ENCODE measurements around the gene MRAP.
"Not testable (repeated sequence)": the region's sequence is repeated elsewhere in the genome, so short reads cannot be mapped to it uniquely, and the experiment has no call there.

Gene MRAP

DNA sequence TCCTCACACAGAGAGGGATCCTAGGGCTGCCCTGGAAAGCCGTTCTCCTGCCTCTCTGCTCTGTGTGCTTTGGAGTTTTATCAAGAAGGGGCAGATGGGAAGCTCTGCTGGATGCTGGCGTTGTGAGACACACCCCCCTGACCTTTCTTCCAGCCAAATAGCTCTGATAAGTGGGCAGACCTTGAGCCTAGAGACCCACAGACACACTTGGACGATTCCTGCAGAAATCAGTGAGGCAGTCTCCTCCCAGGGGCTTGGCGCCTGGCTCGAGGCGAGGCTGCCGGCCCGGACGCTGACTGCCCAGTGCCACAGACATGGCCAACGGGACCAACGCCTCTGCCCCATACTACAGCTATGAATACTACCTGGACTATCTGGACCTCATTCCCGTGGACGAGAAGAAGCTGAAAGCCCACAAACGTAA, at the start of gene MRAP:
TSS of gene MRAP (plus strand) at position 198 of the 424 bp plus-strand sequence. CDS start at position 315, 117 bp downstream.
- DNase-seq = no peak

- DNase-seq = no peak
These were observed 49.0 kb upstream of the MRAP start for GRCh38 chr21:32249511-32250280.

DNA sequence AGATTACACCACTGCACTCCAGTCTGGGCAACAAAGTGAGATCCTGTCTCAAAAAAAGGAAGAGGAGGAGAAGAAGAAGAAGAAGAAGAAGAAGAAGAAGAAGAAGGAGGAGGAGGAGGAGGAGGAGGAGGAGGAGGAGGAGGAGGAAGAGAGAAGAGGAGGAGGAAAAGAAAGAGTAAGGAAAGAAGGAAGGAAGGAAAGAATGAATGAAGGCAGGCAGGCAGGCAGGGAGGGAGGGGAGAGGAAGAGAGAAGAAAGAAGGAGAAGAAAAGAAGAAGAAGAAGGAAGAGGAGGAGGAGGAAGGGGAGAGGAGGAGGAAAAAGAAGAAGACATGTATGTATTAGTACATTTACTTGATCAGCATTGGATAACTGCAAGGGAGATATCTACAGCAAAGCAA, 46.5 kb upstream of the MRAP start:
- no peak for DNase-seq

- DNase-seq = no peak
These were observed 45.4 kb upstream of the MRAP start for GRCh38 chr21:32253215-32253641.

DNA sequence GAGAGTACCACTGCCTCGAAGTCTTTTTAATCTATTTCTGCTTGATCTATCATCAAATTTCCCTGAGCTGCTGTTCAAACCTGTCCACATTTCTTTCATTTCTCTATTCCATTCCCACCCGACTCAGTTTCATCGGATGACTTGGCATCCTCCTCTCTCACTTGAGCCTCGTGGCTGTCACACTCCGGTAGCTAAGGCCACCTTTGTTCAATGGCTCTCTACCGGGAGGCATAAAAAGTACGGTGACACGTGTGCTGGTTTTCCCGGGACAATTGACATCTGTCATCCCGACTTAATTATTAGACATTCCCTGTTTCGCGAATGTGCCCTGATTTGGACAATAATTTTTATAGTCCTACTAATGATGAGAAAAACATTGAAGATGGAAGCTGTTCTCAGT, 42.4 kb upstream of the MRAP start:
- DNase-seq = no peak

DNA sequence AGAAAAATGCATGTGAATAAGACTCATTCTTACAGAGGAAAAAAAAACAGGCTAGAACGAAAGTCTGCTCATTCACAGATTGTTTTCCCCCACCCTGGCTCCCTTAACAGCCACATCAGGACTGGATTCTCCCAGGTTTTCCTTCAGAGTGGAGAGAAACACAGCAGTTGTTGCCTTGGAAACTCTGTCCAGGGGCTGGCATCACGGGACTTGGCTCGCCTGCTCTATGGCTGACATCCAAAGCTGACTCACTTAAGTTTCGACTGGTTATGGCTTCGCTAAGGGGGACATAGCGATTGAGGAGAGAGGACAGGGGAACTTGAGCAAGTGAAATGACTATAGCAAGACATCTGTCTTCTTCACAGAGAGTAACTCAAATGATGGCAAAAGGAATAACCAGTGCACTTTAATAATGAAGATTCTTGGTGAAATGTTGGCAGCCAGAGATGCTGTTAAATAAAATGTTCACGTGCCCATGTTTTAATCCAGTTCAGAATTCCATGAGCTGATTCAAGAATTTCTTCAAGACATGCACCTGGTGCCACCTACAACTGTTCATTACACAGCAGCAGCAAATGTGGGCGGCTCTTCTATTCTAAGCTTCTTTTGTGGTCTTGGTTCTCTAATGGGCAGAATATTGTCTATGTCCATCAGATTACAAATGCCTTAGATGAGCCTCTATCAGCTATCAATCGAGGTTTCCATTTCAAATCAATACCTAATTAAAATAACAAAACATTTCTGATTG, 41.6 kb upstream of the MRAP start:
- no peak for DNase-seq

- peak; percentile 67 for DNase-seq
These were observed 40.5 kb upstream of the MRAP start for GRCh38 chr21:32257962-32258785.

GRCh38 chr21:32258786-32259048, 39.9 kb upstream of the MRAP start:
- DNase-seq = not testable (repeated sequence)

DNA sequence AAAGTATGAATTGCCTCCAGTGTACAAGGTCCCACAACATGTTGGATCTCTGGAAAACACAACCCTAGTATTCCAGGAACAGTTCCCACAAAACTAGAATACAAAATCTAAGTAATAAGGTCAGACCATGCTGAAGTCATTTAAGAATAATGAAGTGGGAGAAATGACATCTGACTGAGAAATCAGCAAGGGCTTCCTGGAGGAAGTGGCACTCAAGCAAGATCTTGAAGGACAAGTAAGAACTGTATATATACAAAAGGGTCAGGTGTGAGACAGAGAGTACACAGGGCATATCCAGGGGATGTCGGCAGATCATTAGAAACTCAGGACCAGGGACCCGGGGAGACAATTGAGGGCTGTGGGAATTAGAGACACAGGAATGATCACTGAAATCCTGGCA, 38.5 kb upstream of the MRAP start:
- DNase-seq = no peak

- no peak for DNase-seq
These were observed 36.7 kb upstream of the MRAP start for GRCh38 chr21:32261929-32262328.

DNA sequence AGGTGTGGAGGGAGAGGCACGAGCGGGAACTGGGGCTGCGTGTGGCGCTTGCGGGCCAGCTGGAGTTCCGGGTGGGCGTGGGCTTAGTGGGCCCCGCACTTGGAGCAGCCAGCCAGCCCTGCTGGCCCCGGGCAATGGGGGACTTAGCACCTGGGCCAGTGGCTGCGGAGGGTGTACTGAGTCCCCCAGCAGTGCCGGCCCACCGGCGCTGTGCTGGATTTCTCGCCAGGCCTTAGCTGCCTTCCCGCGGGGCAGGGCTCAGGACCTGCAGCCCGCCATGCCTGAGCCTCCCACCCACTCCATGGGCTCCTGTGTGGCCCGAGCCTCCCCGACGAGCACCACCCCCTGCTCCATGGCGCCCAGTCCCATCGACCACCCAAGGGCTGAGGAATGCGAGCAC, 33.3 kb upstream of the MRAP start:
- DNase-seq = not testable (repeated sequence)

GRCh38 chr21:32270748-32271147, 27.9 kb upstream of the MRAP start:
- DNase-seq = no peak

DNA sequence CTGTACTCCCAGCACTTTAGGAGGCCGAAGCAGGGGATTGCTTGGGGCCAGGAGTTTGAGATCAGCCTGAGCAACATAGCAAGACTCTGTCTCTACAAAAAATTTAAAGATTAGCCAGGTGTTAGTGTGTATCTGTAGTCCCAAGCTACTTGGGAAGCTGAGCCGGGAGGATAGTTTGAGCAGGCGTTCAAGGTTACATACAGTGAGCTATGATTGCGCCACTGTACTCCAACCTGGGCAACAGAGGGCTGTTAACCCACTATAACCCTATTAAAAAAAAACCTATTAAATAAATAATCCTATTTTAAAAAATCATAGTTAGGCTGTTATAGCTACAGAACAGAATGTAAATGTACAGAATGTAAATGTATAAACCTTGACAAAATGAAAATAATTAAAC, 22.0 kb upstream of the MRAP start:
- no peak for DNase-seq

- DNase-seq = peak; percentile 14
These were observed 20.6 kb upstream of the MRAP start for GRCh38 chr21:32278103-32278502.

- peak; percentile 98 for DNase-seq
These were observed 19.9 kb upstream of the MRAP start, which contains the start of gene MIS18A for GRCh38 chr21:32278518-32279376. TSS of gene MIS18A (minus strand) at chr21:32279049. CDS start at chr21:32279014, 35 bp downstream.

DNA sequence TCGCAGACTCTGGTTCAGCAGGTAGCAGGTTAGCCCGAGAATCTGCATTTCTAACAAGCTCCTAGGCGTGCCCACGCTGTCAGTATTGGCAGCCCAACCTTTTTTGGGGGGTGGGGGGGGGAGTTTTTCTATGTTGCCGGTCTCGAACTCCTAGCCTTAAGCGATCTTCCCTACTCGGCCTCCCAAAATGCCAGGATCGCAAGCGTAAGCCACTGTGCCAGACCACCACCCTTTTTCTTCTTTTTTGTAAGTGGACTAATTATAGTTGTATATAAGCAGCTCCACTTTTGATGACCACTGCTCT, 19.3 kb upstream of the MRAP start:
- no peak for DNase-seq

DNA sequence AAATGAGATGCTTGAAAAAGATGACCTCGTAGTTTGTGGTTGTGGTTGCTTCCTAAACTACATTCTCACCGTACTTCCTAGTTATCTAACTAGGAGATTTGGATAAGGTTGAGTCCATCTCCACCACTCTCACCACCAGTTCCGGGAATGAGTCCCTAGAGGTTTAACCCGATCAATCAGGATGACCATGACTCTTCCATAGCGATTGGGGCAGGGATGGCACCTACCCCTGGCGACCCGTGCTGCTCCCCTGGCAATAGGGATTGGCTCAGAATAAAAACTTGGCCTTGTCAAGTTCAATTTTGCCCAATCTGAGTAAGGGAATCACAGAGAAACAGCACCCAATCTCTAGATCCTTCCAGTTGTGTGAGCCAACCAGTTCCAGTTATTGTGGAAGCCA, 17.1 kb upstream of the MRAP start:
- DNase-seq = no peak

DNA sequence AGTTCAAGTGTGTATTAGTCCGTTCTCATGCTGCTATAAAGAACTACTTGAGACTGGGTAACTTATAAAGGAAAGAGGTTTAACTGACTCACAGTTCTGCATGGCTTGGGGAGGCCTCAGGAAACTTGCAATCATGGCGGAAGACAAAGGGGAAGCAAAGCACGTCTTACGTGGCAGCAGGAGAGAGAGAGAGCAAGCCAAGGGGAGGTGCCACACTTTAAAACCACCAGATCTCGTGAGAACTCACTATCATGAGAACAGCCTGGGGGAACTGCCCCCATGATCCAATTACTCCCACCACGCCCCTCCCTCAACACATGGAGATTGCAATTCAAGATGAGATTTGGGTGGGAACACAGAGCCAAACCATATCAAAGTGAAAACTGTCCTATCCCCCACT, 15.7 kb upstream of the MRAP start:
- no peak for DNase-seq

DNA sequence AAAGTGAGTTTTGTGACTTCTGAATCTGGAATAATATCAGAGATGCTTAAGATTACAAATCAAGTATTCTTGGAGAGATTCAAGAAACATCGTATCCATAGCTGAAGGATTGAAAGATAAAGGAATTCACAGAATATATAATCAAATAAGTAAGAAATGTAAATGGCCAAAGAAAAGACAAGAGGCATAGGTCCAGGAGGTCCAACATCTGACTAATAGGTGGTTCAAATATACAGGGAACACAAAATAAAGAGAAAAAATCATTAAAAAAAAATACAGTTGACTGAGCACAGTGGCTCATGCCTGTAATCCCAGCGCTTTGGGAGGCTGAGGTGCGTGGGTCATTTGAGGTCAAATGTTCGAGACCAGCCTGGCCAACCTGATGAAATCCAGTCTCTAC, 13.2 kb upstream of the MRAP start:
- no peak for DNase-seq

DNA sequence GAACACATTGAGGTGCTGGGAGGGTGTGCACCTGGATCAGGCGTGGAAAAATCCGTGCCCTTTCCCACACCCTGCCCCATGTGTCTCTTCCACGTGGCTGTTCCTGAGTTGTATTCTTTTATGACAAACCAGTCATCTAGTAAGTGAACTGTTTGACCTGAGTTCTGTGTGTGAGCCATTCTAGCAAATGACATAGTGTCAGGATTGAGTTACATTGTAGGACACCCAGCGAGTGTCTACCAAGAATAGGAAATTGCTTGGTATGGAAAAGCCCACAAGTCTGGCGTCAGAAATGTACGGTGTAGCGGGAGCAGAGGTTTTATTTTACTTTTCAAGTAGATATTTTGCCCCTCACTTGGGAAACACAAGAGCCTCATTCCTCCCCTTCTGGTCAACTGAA, 1.2 kb upstream of the MRAP start:
- DNase-seq = no peak

DNA sequence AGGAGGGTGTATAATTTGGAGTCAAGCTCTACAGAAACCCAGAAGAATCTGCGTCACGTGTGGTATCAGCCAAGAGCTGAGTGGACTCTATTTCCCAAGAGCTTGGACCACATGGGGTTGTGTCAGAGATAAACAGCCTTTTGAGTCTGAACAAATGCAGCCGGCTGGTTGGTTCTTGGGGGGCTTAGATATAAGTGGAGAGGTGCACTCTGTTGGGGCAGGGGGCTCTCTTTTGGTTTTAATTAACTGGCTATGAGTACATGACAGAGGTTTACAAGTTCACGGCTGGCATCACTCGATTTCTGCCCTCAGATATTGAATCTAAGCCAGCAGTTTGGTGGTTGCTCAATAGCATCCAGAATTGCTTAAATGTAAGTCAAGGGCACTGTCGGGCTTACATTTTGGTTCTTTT, 501 bp upstream of the MRAP start:
- DNase-seq = no peak

GRCh38 chr21:32299695-32300094, 1.0 kb downstream of the MRAP start:
- DNase-seq = no peak

Data from activated CD4-positive, alpha-beta T cell treated with anti-CD3 and anti-CD28 coated beads, Interleukin-2, Interleukin-6, amounts not matched to agents 100 ng/mL and 50 ng/mL, durations not matched to agents 16 hours and 8 hours (primary cell).